Uterus (tissue), 4 donors: ENCODE data around the gene SHC2. TPM values are rescaled to one million over a fixed set of nuclear protein-coding genes. Genes with fewer than 3 reads are reported as not detected.
A peak's percentile ranks its signal among the peaks of the same experiment; 100 is the strongest.

Source experiments
- DNase-seq, 2 donors: peaks; one replicate each; pipeline ENCODE4 v3.0.0-alpha.2; 2019 to 2020
- H3K27ac ChIP-seq, 2 donors: fragments of 200-600 bp; sonication (generic); 1 replicate in 1 of 2; 2 replicates in 1 of 2; pipeline ENCODE4 v1.5.1; 2016 to 2018
- H3K27me3 ChIP-seq, 2 donors: fragments of 200-600 bp; sonication (generic); one replicate each; pipeline ENCODE4 v1.5.1; 2018 to 2019; ENCODE audit warnings: control low read depth in 1 of 2
- H3K36me3 ChIP-seq, 2 donors: fragments of 200-600 bp; sonication (generic); one replicate each; pipeline ENCODE4 v1.5.1; 2019; ENCODE audit warnings: control low read depth in 1 of 2
- H3K4me1 ChIP-seq, 2 donors: fragments of 200-600 bp; sonication (generic); one replicate each; pipeline ENCODE4 v1.5.1; 2018 to 2019; ENCODE audit warnings: control low read depth in 1 of 2
- H3K4me3 ChIP-seq, 2 donors: fragments of 200-600 bp; sonication (generic); 1 replicate in 1 of 2; 2 replicates in 1 of 2; pipeline ENCODE4 v1.5.1; 2018 to 2019; ENCODE audit warnings: mild to moderate bottlenecking in 1 of 2
- H3K9me3 ChIP-seq, 2 donors: fragments of 200-600 bp; sonication (generic); one replicate each; pipeline ENCODE4 v1.5.1; 2019; ENCODE audit warnings: control low read depth in 1 of 2
- CTCF ChIP-seq, 4 experiments: fragments of 200-600 bp in 2 of 4; fragments of 450-650 bp in 2 of 4; sonication (generic) in 2 of 4; IDR thresholded peaks; one replicate each; pipeline ENCODE4 v1.5.1; 2016 to 2019; ENCODE audit warnings: antibody characterized with exemption in 4 of 4, mild to moderate bottlenecking in 2 of 4, moderate library complexity in 1 of 4
- POLR2A ChIP-seq, 2 donors: fragments of 450-650 bp; IDR thresholded peaks; one replicate each; pipeline ENCODE4 v1.6.1; 2016; ENCODE audit warnings: antibody characterized with exemption in 2 of 2, mild to moderate bottlenecking in 1 of 2, moderate library complexity in 1 of 2
- intact Hi-C: fragments of 100-400 bp; cut with DNase I; formaldehyde crosslinking; loops from one replicate; pipeline ENCODE4 v1.15.1; 2023; ENCODE audit warnings: low total_unique reads
- total RNA-seq, 4 donors: library from RNA; depleted of rRNA in 3 of 4; stranded (reverse); fragments of >200 nt in 3 of 4; gene quantifications; one replicate each; pipeline versions ENCODE4 v1.1.0 to v1.2.4, GENCODE V29; 2014 to 2023
- donor health status: DM: yes; HTN: yes; CAD: no.

Gene SHC2
- total RNA-seq, 4 donors from 2014 or later: 2.9 to 43.6 (median 8.4) TPM

- intact Hi-C loops: no loop called here
- no peak overlapping the region for H3K4me3 ChIP-seq
- H3K9me3 ChIP-seq: no peaks in the 10 kb centered on the region
- H3K36me3 ChIP-seq: no peaks in the 10 kb centered on the region
- no peaks in the 10 kb centered on the region for H3K4me1 ChIP-seq
- no peak for DNase-seq
- TF ChIP-seq CTCF (IDR thresholded peaks at IDR 0.05) (no peak), POLR2A (IDR thresholded peaks at IDR 0.05) (no peak)
- no peaks in the 10 kb centered on the region for H3K27me3 ChIP-seq
- no peak overlapping the region for H3K27ac ChIP-seq
Measured at GRCh38 chr19:369876-370275, 91.0 kb downstream of the SHC2 start.

DNA sequence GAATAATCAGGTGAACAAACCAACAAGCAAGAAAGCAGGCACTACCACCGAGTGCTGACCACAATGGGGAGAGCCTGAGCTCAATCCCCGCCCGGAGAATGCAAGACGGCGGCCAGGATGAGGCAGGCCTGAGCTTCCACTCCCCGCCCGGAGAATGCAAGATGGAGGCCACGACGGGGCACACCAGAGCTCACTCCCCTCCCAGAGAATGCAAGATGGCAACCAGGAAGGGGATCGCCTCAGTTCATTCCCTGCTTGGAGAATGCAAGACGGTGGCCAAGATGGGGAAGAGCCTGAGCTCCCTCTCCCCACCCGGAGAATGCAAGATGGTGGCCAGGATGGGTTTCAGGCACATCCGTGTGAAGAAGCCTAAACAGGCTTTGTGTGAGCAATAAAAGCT, 91.6 kb downstream of the SHC2 start:
- TF ChIP-seq POLR2A (IDR thresholded peaks at IDR 0.05): no peak
- TF ChIP-seq CTCF (IDR thresholded peaks at IDR 0.05): no peak
- Histone ChIP-seq H3K9me3 (no peaks in the 10 kb centered on the region), H3K27me3 (no peaks in the 10 kb centered on the region), H3K4me3 (no peak overlapping the region), H3K4me1 (no peaks in the 10 kb centered on the region), H3K36me3 (no peaks in the 10 kb centered on the region), H3K27ac (no peak overlapping the region)
- intact Hi-C loops: no loop called here
- no peak for DNase-seq

DNA sequence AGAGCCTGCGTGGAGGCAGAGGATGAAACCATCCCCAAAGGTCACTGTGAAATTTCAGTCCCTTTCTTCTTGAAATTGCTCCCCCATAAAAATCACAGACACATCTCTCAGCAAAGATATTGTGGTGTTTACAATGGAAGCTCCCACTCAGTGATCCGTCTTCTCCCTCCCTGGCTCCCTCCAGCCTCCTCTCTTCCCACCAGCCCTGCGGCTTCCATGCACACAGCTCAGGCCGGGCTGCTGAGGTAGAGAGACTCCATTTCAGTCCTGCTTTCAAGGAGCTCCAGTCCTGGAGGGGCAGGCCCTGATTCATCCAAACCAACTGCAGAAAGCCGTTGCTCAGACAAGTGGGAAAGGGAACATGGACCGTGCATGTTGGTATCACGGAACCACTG, 92.2 kb downstream of the SHC2 start:
- Histone ChIP-seq H3K4me1 (no peaks in the 10 kb centered on the region), H3K27me3 (no peaks in the 10 kb centered on the region), H3K4me3 (no peak overlapping the region), H3K27ac (peak overlapping the region in 1 of 2 donors; percentile 25), H3K36me3 (no peaks in the 10 kb centered on the region), H3K9me3 (no peaks in the 10 kb centered on the region)
- intact Hi-C loops: no loop called here
- no peak for TF ChIP-seq POLR2A (IDR thresholded peaks at IDR 0.05)
- no peak for TF ChIP-seq CTCF (IDR thresholded peaks at IDR 0.05)
- no peak for DNase-seq

DNA sequence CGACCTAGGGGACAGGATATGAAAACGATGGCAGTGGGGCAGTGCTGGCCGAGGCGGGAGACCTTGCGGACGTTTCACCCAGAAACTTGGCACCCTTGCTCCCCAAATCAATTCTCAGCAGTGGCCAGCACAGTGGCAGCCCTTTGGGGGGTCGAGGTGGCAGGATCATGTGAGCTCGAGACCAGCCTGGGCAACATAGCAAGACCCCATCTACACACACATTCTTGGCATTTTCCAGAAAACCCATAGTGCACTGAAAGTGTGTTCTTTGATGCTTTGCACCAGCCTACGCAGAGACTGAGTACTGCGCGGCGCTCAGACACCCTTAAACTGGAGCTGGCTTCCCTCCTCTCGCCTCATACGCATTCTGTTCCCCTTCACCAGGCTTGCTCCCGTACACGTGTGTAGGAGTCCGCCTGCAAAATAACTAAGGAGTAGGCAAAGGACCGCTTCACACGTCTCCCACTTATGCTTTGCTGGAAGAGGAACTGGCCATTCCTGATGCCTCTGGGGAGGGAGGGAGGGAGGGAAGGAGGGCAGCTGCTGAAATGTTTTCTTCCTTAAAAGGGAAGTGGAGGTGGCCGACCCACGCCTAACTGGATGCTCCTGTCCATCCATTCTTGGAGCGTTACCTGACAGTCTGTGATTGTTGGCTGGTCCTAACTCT, 92.7 kb downstream of the SHC2 start:
- peak overlapping the region in 1 of 2 donors; percentile 25 for H3K27ac ChIP-seq
- H3K36me3 ChIP-seq: no peaks in the 10 kb centered on the region
- H3K27me3 ChIP-seq: no peaks in the 10 kb centered on the region
- no peaks in the 10 kb centered on the region for H3K4me1 ChIP-seq
- no peaks in the 10 kb centered on the region for H3K9me3 ChIP-seq
- TF ChIP-seq POLR2A (IDR thresholded peaks at IDR 0.05): no peak
- TF ChIP-seq CTCF (IDR thresholded peaks at IDR 0.05): no peak
- intact Hi-C loops: no loop called here
- H3K4me3 ChIP-seq: no peak overlapping the region
- no peak for DNase-seq

GRCh38 chr19:367561-367960, 93.3 kb downstream of the SHC2 start:
- no peaks in the 10 kb centered on the region for H3K4me1 ChIP-seq
- no peaks in the 10 kb centered on the region for H3K9me3 ChIP-seq
- H3K27me3 ChIP-seq: no peaks in the 10 kb centered on the region
- H3K4me3 ChIP-seq: no peak overlapping the region
- H3K27ac ChIP-seq: no peak overlapping the region
- intact Hi-C loops: no loop called here
- TF ChIP-seq CTCF (IDR thresholded peaks at IDR 0.05) (no peak), POLR2A (IDR thresholded peaks at IDR 0.05) (no peak)
- no peaks in the 10 kb centered on the region for H3K36me3 ChIP-seq
- DNase-seq: no peak
